ENCODE results near the gene HMGXB3. TPM values are rescaled to one million over a fixed set of nuclear protein-coding genes. Genes with fewer than 3 reads are reported as not detected.
"Not testable (repeated sequence)": the region's sequence is repeated elsewhere in the genome, so short reads cannot be mapped to it uniquely, and the experiment has no call there.

Gene HMGXB3
- total RNA-seq, 2 experiments from 2014 or later, result 41.4 to 41.6 TPM

DNA sequence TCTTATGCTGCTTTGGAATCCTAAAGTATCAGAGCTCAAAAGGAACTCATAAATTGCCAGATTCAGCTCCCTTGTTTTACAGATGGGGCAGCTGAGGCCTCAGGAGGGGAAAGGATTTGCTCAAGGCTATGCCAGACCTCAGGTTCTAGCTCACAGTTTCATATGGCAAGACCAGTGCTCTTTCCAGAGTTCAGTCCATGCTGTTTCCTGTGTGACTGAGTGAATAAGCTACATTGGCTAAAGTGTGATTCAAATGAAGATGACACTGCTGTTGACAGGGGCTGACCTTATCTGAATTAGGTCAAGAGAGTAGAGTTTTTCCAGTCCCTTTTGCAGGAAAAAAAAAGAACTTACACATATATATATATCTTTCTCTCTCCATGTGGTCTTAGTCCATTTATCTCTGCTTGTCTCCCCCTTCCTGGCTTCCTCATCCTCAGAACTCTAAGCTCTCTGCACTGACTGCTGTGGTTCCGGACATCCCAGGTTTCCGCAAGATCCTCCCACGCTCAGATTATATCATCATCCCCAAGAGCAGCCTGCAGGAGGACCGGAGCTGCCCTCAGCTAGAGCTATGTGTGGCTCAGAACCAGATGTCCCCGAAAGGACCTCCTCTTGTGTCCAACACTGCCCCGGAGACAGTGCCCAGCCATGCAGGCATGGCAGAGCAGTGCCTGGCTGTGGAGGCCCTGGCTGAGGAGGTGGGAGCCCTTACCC lies 9.3 kb downstream of the HMGXB3 start:
- ChIA-PET CTCF (interaction anchor here (0.5 to 1.3 kb wide), 3 partner anchors 9 to 176 kb away, joined by 3 read pairs; partner anchors contain the start of genes HMGXB3 and TIGD6), POLR2A (no interaction called here)

GRCh38 chr5:150013931-150014330 lies 13.4 kb downstream of the HMGXB3 start:
- ChIA-PET CTCF (no interaction called here), POLR2A (no interaction called here)

GRCh38 chr5:150014456-150014855 lies 13.9 kb downstream of the HMGXB3 start:
- ChIA-PET POLR2A (no interaction called here), CTCF (no interaction called here)

GRCh38 chr5:150015415-150015814 lies 14.9 kb downstream of the HMGXB3 start:
- ChIA-PET CTCF (no interaction called here), POLR2A (no interaction called here)

DNA sequence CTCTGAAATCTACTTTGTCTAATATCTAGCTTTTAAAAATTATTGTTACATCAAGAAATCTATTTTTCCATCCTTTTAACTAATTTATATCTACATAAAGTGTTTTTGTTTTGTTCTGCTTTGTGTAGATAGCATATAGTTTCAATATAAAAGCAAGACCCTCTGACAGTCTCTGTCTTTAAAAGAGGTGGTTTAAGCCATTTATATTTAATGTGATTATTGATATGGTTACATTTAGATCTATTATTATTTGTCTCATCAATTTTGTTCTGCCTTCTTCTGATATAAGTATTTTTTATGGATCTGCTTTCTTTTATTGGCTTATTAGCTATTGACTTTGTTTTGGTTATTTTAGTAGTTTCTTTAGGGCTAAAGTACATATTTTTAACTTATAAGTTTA lies 16.0 kb downstream of the HMGXB3 start:
- ChIA-PET POLR2A (no interaction called here), CTCF (no interaction called here)

DNA sequence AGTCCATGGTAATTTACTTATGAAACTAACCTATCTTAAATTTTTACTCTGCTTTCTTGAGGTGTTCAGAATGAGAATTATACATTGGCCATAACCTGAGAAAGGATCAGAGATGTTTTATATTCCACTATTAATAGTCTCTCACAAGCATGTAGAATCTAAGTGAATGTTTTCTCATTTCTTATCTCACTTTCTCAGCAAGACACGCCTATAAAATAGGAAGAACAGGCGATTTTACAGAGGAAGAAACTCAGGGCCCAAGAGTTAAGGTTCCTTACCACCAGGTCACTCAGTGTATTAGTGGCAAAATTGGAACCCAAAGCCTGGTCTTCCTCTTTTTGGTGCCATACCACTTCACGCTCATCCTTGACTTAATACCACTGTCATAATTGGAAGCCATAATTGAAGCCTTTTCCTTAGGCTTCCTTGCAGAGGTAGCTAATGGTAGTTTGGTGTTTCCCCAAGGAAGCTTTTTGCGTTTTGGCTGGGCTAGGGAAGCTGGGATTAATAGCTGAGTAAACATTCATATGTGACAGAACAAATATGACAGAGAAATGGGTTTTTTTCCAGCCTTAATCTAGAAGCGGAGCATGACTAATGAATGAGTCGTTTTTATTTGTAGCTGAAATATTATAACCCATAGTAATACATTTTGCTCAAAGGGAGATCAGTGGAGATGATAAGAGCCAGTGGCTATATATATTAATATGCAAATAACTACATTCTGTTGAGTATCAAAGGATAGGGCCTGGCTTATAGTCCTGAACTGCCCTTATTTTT lies 16.9 kb downstream of the HMGXB3 start:
- POLR2A ChIA-PET, result interaction anchor here (0.6 kb wide), 1 partner anchor 378 kb away, joined by 4 read pairs; no protein-coding TSS in a partner anchor

DNA sequence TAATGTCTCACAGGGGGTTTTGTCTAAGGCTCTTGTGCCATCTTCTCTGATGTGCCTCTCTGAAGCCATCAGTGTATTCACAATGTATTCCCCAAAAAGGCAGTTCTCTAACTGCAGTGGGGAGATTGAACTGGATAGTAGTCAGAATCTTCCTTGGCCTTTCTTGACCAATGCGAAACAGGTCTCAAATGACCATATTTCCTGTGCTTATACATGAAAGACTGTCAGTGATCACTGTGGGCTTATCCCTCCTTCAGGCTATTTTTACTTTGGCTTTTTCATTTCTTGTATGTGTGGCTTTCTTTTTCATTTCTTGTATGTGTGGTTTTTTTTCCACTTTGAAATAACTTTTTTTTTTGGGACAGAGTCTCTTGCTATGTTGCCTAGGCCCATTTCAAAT lies 19.7 kb downstream of the HMGXB3 start:
- ChIA-PET POLR2A (no interaction called here), CTCF (no interaction called here)

More for the DNA sequence above, 16.9 kb downstream of the HMGXB3 start:
- CTCF ChIA-PET, result no interaction called here

DNA sequence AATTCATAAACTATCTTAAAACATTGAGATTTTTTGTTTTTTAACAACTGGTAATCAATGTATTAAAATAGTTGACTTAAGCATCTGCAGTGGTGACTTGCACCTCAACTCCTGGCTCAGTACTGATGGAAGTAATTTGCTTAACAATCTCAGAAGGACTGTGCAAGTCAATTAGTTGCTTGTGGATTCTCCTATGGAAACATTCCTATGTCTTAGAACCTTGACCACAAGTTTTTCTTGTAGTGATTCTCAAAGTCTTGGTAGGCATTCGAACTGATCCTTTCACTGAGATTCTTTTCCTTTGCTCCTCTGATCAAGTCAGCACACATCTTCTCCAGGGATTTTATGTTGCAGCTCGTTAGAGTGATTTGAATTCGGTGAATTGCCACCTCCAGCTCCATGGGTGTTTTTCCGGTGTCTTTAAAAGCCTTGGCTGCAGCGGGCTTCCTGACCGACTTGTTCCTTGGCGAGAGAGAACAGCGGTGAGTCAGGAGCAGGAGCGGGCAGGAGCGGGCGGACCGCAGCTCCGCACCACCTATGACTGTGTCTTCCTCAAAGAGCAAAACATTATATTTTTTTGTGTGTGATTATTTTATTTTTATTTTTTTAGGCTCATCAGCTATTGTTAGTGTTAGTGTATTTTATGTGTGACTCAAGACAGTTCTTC lies 21.1 kb downstream of the HMGXB3 start:
- POLR2A ChIA-PET, result no interaction called here
- CTCF ChIA-PET, result interaction anchor here (0.9 to 1.0 kb wide), 2 partner anchors 9 to 21 kb away, joined by 3 read pairs; partner anchors contain the start of genes HMGXB3 and TIGD6

DNA sequence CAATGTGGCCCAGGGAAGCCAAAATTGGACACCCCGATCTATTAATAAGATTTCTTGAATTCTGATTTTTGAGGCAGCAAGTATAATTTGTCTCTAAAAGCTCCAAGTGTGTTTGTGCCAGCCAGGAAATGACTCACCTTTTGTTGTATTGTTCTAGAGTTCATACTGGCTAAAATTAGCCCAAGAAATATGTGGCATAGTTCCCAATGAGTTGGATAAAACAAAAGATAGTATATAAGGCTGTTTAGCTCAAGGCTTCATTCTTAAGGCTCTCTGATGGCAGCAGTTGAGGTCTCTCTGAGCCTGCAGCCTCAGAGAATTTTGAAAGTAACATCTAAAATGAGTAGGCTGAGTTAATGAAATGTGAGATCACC lies 21.6 kb downstream of the HMGXB3 start:
- CTCF ChIA-PET, result interaction anchor here (0.9 to 1.0 kb wide), 2 partner anchors 9 to 22 kb away, joined by 3 read pairs; partner anchors contain the start of genes HMGXB3 and TIGD6
- POLR2A ChIA-PET, result no interaction called here

DNA sequence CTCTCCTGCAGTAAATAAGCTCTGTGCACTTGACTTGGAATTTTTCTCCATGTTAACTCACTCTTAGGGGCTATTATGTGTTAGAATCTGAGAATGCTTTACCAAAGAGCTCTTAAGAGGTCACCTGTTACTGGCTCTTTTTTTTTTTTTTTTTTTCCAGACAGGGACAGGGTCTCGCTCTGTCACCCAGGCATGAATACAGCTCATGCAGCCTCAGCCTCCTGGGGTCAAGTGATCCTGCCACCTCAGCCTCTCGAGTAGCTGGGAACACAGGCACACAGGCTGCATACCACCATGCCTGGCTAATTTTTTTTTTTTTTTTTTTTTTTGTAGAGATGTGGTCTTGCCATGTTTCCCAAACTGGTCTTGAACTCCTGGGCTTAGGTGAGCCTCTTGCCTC lies 22.1 kb downstream of the HMGXB3 start:
- POLR2A ChIA-PET, result no interaction called here

DNA sequence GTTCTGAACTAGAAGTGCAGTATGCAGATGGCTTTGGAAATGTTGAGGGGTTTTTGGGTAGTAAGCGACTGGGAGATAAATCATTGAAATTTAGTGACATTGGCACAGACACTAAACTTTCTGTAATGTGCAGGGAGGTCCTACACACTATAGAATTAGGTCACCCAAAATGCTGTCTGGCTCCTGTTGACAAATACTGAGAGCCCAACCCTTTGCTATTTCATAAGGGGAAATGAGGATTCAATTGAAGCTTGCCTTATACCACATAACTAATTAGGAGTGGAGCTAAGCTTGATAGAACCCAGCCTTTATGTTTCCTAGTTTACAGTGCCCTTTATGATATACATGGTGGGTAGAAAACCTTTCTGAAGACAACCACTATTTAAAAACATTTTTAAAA lies 22.6 kb downstream of the HMGXB3 start:
- CTCF ChIA-PET, result interaction anchor here (0.6 kb wide), 3 partner anchors 33 to 203 kb away, joined by 3 read pairs; no protein-coding TSS in a partner anchor
- POLR2A ChIA-PET, result no interaction called here

More for the DNA sequence above, 22.1 kb downstream of the HMGXB3 start:
- CTCF ChIA-PET, result interaction anchor here (0.6 to 1.0 kb wide), 3 partner anchors 8 to 38 kb away, joined by 3 read pairs; partner anchors contain the start of genes HMGXB3 and TIGD6

- POLR2A ChIA-PET, result no interaction called here
- CTCF ChIA-PET, result interaction anchor here (0.6 kb wide), 1 partner anchor 13 kb away, joined by 3 read pairs; no protein-coding TSS in a partner anchor
These were observed 23.9 kb downstream of the HMGXB3 start for GRCh38 chr5:150024346-150024984.

- CTCF ChIA-PET, result interaction anchor here (1.1 kb wide), 1 partner anchor 174 kb away, joined by 4 read pairs; no protein-coding TSS in a partner anchor
These were observed 26.2 kb downstream of the HMGXB3 start for GRCh38 chr5:150026682-150027172.

GRCh38 chr5:150028047-150028446 lies 27.5 kb downstream of the HMGXB3 start:
- CTCF ChIA-PET, result not testable (repeated sequence)

More at GRCh38 chr5:150026682-150027172, 26.2 kb downstream of the HMGXB3 start:
- POLR2A ChIA-PET, result no interaction called here

GRCh38 chr5:150033334-150033733 lies 32.8 kb downstream of the HMGXB3 start:
- POLR2A ChIA-PET, result no interaction called here
- CTCF ChIA-PET, result no interaction called here

More at GRCh38 chr5:150028047-150028446, 27.5 kb downstream of the HMGXB3 start:
- POLR2A ChIA-PET, result interaction anchor here (0.6 kb wide), 1 partner anchor 311 kb away, joined by 4 read pairs; no protein-coding TSS in a partner anchor

DNA sequence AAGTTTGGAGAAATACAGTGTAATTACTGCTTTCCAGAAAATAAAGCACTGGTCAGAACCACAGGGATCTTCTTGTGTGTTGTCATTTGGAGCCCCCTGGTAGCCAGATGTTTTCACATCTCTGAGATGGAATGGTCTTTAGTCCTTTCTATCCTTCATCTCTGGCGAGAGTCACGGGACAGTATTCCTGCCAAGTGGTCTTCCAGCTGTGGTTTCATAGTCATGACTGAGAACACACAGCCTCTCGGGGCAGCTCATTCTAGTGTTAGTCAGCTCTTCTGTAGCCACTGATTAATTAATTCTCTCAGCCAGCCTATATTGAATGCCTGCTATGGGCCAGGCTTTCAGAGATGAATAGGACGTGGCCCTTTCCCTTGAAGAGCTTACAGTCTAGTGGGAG lies 34.1 kb downstream of the HMGXB3 start:
- ChIA-PET POLR2A (no interaction called here), CTCF (no interaction called here)

DNA sequence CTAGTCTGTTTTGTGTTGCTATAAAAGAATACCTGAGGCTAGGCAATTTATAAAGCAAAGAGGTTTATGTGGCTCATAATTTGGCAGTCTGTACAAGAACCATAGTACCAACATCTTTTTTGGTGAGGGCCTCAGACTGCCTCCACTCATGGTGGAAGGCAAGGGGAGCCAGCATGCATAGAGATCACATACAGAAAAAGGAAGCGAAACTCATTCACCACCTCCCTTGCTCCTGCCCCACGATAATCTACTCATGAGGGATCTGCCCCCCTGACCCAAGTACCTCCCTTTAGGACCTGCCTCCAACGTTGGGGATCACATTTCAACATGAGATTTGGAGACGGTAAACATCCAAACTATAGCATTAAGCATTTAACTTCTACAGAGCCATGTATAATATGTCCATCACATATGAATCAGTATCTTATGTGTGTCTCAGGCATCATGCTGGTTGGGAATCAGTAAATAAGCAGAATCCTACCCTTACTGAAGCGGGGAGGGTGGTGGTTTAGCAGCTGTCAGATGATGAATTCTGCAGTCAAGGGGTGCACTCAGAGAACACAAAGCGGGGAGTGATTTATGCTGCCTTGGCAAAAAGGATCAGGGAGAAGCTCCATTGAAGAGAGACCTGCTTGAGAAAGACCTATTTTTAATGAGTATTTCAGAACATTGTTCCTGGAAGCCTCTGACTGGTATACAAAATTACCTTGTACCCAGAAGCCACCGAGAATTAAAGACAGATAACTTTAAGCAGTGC lies 34.8 kb downstream of the HMGXB3 start:
- ChIA-PET CTCF (no interaction called here), POLR2A (no interaction called here)

- POLR2A ChIA-PET, result no interaction called here
These were observed 36.0 kb downstream of the HMGXB3 start for GRCh38 chr5:150036513-150036912.

DNA sequence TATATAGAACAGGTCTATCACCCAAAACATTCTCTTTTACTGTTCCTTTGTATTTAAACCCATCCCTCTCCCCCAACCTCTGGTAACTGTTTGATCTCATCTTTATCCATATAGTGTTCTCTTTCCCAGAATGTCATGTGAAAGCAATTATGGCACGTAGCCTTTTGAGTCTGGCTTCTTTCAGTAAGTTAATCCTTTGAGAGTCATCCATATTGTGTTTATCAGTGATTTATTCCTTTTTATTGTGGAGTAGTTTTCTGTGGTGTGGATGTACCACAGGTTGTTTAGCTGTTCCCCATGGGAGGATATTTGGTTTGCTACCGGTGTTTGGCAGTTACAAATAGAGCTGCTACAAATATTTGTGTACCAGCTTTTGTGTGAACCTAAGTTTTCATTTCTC lies 38.0 kb downstream of the HMGXB3 start:
- POLR2A ChIA-PET, result no interaction called here
- CTCF ChIA-PET, result no interaction called here

More at GRCh38 chr5:150036513-150036912, 36.0 kb downstream of the HMGXB3 start:
- CTCF ChIA-PET, result no interaction called here

Data from activated CD8-positive, alpha-beta memory T cell treated with anti-CD3 and anti-CD28 coated beads for 36 hours (primary cell).